Heart left ventricle (tissue), 13 donors: ENCODE data around the gene FMO4.
"Not testable (repeated sequence)": the region's sequence is repeated elsewhere in the genome, so short reads cannot be mapped to it uniquely, and the experiment has no call there.

Experiments used
- POLR2A ChIP-seq, 2 donors: fragments of 450-650 bp; IDR thresholded peaks; one replicate each; pipeline ENCODE4 v1.6.1; 2017; ENCODE audit warnings: antibody characterized with exemption in 2 of 2, mild to moderate bottlenecking in 2 of 2, moderate library complexity in 2 of 2
- TF ChIP-seq, protein P1 (sequence below), 12 donors: fragments of 200-600 bp; sonication (generic) in 4 of 12; IDR thresholded peaks; one replicate each; pipeline versions ENCODE4 v1.5.0 to v1.8.0; 2018 to 2022; ENCODE audit warnings: antibody characterized with exemption in 12 of 12, mild to moderate bottlenecking in 5 of 12
- donor health status: ischemic (EF 13 %, LVEDD 7.1; RV severe dilation, severe dysfunction).
- donor health status: DM: no; HTN: yes; CAD: no.
- donor health status: DM: no; HTN: no; CAD: no.
- donor health status: ischemic (EF 25% LVEDD 6.9; RV normal size, moderate dysfunction).
- donor health status: ischemic (EF 25% LVEDD 5.7; RV mildly dilated, moderate dysfunction).
- donor health status: ischemic (EF 35%, LVEDD 5.7; RV mildly dilated, moderate dysfunction).
- donor health status: nonischemic (EF 11% LVEDD 7.7; RV severe dilation, severe dysfunction).
- donor health status: DM: yes; HTN: yes; CAD: no.
- donor health status: PGD.
- donor health status: ischemic (EF 29% LVEDD 5.4; RV normal size, mild dysfunction).
- donor health status: nonischemic (EF 23%, LVEDD 6.1; RV moderate dilation, normal function).

DNA sequence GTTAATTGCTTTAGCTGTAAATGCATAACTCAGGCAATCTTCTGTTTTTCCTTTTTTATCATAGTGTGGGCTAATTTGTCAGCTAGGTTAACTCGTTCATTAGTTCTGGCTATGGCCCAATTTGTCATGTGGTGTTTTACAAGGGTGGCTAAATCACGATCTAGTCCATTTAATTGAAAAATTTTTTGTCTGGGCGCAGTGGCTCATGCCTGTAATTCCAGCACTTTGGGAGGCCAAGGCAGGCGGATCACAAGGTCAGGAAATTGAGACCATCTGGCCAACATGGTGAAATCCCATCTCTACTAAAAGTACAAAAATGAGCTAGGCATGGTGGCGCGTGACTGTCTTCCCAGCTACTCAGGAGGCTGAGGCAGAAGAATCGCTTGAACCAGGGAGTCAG lies 18.6 kb upstream of the FMO4 start:
- TF ChIP-seq, protein P1, sequence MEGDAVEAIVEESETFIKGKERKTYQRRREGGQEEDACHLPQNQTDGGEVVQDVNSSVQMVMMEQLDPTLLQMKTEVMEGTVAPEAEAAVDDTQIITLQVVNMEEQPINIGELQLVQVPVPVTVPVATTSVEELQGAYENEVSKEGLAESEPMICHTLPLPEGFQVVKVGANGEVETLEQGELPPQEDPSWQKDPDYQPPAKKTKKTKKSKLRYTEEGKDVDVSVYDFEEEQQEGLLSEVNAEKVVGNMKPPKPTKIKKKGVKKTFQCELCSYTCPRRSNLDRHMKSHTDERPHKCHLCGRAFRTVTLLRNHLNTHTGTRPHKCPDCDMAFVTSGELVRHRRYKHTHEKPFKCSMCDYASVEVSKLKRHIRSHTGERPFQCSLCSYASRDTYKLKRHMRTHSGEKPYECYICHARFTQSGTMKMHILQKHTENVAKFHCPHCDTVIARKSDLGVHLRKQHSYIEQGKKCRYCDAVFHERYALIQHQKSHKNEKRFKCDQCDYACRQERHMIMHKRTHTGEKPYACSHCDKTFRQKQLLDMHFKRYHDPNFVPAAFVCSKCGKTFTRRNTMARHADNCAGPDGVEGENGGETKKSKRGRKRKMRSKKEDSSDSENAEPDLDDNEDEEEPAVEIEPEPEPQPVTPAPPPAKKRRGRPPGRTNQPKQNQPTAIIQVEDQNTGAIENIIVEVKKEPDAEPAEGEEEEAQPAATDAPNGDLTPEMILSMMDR (IDR thresholded peaks at IDR 0.05), result not testable (repeated sequence)
- not testable (repeated sequence) for TF ChIP-seq POLR2A (IDR thresholded peaks at IDR 0.05)
